ENCODE data around the gene AHDC1. TPM values are rescaled to one million over a fixed set of nuclear protein-coding genes. Genes with fewer than 3 reads are reported as not detected.
A peak's percentile ranks its signal among the peaks of the same experiment; 100 is the strongest.

Gene AHDC1
- total and polyA plus RNA-seq, 9 of the 15 experiments (the other 6 are each of a cell fraction or from before 2014, with no cell fraction given), result 0.21 to 36.4 (median 4.7) TPM

DNA sequence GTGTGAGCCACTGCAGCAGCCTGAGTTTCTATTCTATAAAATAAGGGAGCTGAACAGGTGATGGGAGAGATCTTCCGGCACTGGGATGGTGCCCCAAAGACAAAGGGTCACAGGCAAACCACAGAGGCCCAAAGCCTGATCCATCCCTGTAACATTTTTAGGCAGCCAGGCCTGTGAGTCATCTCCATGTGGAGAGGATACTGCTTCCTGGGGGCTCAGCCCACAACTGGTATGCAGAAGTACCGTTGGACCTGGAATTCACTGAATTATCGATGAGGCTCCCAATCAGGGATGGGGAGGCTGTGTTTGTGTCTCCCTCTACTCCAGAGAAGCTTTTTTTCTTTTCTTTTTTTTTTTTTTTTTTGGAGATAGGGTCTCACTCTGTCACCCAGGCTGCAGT is 65.2 kb downstream of the AHDC1 start (continued):
- TF ChIP-seq EWSR1 (IDR thresholded peaks at IDR 0.05; ENCODE audit: borderline replicate concordance, low read depth, partially characterized antibody), result no peak
- TF ChIP-seq, protein P1, sequence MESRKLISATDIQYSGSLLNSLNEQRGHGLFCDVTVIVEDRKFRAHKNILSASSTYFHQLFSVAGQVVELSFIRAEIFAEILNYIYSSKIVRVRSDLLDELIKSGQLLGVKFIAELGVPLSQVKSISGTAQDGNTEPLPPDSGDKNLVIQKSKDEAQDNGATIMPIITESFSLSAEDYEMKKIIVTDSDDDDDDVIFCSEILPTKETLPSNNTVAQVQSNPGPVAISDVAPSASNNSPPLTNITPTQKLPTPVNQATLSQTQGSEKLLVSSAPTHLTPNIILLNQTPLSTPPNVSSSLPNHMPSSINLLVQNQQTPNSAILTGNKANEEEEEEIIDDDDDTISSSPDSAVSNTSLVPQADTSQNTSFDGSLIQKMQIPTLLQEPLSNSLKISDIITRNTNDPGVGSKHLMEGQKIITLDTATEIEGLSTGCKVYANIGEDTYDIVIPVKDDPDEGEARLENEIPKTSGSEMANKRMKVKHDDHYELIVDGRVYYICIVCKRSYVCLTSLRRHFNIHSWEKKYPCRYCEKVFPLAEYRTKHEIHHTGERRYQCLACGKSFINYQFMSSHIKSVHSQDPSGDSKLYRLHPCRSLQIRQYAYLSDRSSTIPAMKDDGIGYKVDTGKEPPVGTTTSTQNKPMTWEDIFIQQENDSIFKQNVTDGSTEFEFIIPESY (CRISPR knock-in tag; IDR thresholded peaks at IDR 0.05), result no peak
- no peak for TF ChIP-seq ARID3B (CRISPR knock-in tag; IDR thresholded peaks at IDR 0.05; ENCODE audit: borderline replicate concordance)
- TF ChIP-seq JUN (IDR thresholded peaks at IDR 0.05; ENCODE audit: borderline replicate concordance, low read depth, low read length), result peak; percentile 81; the same call in 1 of the 2 replicates
- no peak for TF ChIP-seq JUN (CRISPR knock-in tag; IDR thresholded peaks at IDR 0.05; ENCODE audit: borderline replicate concordance)
- no peak for TF ChIP-seq ZNF79 (CRISPR knock-in tag; IDR thresholded peaks at IDR 0.05; ENCODE audit: low read depth)
- TF ChIP-seq ZKSCAN3 (CRISPR knock-in tag; IDR thresholded peaks at IDR 0.05), result no peak
- TF ChIP-seq USF1 (CRISPR knock-in tag; IDR thresholded peaks at IDR 0.05), result no peak
- peak; percentile 53 for TF ChIP-seq ZNF592 (IDR thresholded peaks at IDR 0.05)
- no peak for TF ChIP-seq GTF3C2 (IDR thresholded peaks at IDR 0.05; ENCODE audit: borderline replicate concordance, extremely low read depth, insufficient read length)
- TF ChIP-seq ZNF395 (CRISPR knock-in tag; IDR thresholded peaks at IDR 0.05), result no peak
- peak; percentile 43 for TF ChIP-seq MAX (CRISPR knock-in tag; IDR thresholded peaks at IDR 0.05)
- no peak for TF ChIP-seq NFIX (CRISPR knock-in tag; IDR thresholded peaks at IDR 0.05; ENCODE audit: low read depth)

Data from K562 (cell line).